ENCODE data around the gene FOXJ1.

DNA sequence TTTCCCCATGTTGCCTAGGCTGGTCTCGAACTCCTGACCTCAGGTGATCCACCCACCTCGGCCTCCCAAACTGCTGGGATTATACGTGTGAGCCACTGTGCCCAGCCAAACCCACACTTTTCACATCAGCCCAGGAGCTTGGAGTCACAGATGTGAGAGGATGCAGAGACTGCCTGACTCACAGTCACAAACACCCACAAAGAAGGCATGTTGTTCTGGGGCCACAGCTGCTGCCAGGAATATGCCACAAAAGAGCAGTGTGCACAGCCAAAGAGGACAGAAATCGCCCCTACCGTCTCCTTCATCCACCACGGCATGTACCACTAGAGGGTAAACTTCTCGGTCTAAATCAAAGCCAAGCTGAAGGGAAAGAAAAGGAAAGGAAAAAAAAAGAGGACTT lies 25.1 kb upstream of the FOXJ1 start:
- TF ChIP-seq CTCF (conservative IDR thresholded peaks at IDR 0.05; ENCODE audit: low read length) (no peak), EZH2phosphoT487 (IDR thresholded peaks at IDR 0.05; ENCODE audit: borderline replicate concordance) (no peak)
